Upper lobe of right lung (tissue), 1 donor: Measurements from ENCODE around the gene ETNK2. TPM values are rescaled to one million over a fixed set of nuclear protein-coding genes. Genes with fewer than 3 reads are reported as not detected.

Source experiments
- ATAC-seq: fragments of 200-7000 bp; cut with Tn5 transposase; one replicate; pipeline ENCODE4 v1.9.1; 2020; ENCODE audit warnings: mild to moderate bottlenecking, moderate library complexity
- DNase-seq: peaks from one replicate; pipeline ENCODE4 v3.0.0-alpha.2; 2020
- H3K27ac ChIP-seq: fragments of 200-600 bp; one replicate; pipeline ENCODE4 v1.8.0; 2022
- H3K27me3 ChIP-seq: fragments of 200-600 bp; one replicate; pipeline ENCODE4 v1.8.0; 2022; ENCODE audit warnings: mild to moderate bottlenecking
- H3K36me3 ChIP-seq: fragments of 200-600 bp; one replicate; pipeline ENCODE4 v1.8.0; 2022
- H3K4me1 ChIP-seq: fragments of 200-600 bp; one replicate; pipeline ENCODE4 v1.8.0; 2022
- H3K4me3 ChIP-seq: fragments of 200-600 bp; one replicate; pipeline ENCODE4 v1.8.0; 2022; ENCODE audit warnings: mild to moderate bottlenecking
- H3K9me3 ChIP-seq: fragments of 200-600 bp; one replicate; pipeline ENCODE4 v1.8.0; 2022
- intact Hi-C: fragments of 100-400 bp; cut with DNase I; formaldehyde crosslinking; loops from one replicate; pipeline ENCODE4 v1.11.0; 2022
- total RNA-seq: library from RNA; stranded (reverse); fragmentation: NEBNext Ultra II Directional; extraction: Animal tissue kit (Norgen Biotek cat#: 25700); gene quantifications from one replicate; pipeline ENCODE4 v1.2.1, GENCODE V29; 2021
- TF ChIP-seq, protein P1 (sequence below): fragments of 200-600 bp; IDR thresholded peaks from one replicate; pipeline ENCODE4 v1.8.0; 2022; ENCODE audit warnings: antibody characterized with exemption
- donor health status: DM: no; HTN: yes; CAD: no; lungs with severe emphysema.

The ETNK2 gene
- total RNA-seq, 1 donor from 2014 or later: 3.6 TPM

DNA sequence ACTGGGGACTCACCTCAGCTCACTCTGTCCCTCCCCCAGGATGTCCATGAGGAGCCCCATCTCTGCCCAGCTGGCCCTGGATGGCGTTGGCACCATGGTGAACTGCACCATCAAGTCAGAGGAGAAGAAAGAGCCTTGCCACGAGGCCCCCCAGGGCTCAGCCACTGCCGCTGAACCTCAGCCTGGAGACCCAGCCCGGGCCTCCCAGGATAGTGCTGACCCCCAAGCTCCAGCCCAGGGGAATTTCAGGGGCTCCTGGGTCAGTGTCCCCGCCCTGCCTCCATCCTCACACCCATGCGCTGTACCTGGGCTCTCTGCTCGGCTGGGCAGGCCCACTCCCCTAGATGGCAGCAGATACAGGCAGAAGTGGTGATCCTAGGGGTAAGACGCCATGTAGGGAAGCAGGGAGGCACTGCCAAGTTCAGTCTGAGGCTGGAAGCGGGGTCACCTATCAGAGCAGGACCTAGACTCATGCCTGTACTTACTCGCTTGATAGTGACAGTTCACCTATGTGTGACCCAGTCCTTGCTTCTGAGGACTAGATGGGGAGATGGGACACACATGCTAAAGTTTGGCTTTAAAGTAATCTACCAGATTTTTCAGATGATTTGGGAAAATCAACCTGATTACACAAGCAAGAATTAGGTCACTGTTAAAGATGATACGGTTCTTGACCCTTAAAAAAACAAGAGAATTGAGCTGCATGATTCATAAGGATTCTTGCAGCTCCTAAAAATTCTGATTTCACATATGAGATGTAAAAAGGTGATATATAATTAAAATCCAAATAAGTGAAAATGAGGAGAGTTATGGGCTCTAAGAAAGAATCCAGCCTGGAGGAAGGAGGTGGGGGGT is 38.7 kb downstream of the ETNK2 start:
- H3K27ac ChIP-seq: no peak overlapping the region
- peaks cover 32% of the 10 kb centered on the region for H3K4me1 ChIP-seq
- DNase-seq: no peak
- no peaks in the 10 kb centered on the region for H3K27me3 ChIP-seq
- ATAC-seq: no peak
- intact Hi-C loops: no loop called here
- H3K9me3 ChIP-seq: no peaks in the 10 kb centered on the region
- H3K4me3 ChIP-seq: no peak overlapping the region
- H3K36me3 ChIP-seq: peaks cover 18% of the 10 kb centered on the region
- TF ChIP-seq, protein P1, sequence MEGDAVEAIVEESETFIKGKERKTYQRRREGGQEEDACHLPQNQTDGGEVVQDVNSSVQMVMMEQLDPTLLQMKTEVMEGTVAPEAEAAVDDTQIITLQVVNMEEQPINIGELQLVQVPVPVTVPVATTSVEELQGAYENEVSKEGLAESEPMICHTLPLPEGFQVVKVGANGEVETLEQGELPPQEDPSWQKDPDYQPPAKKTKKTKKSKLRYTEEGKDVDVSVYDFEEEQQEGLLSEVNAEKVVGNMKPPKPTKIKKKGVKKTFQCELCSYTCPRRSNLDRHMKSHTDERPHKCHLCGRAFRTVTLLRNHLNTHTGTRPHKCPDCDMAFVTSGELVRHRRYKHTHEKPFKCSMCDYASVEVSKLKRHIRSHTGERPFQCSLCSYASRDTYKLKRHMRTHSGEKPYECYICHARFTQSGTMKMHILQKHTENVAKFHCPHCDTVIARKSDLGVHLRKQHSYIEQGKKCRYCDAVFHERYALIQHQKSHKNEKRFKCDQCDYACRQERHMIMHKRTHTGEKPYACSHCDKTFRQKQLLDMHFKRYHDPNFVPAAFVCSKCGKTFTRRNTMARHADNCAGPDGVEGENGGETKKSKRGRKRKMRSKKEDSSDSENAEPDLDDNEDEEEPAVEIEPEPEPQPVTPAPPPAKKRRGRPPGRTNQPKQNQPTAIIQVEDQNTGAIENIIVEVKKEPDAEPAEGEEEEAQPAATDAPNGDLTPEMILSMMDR: no peak

DNA sequence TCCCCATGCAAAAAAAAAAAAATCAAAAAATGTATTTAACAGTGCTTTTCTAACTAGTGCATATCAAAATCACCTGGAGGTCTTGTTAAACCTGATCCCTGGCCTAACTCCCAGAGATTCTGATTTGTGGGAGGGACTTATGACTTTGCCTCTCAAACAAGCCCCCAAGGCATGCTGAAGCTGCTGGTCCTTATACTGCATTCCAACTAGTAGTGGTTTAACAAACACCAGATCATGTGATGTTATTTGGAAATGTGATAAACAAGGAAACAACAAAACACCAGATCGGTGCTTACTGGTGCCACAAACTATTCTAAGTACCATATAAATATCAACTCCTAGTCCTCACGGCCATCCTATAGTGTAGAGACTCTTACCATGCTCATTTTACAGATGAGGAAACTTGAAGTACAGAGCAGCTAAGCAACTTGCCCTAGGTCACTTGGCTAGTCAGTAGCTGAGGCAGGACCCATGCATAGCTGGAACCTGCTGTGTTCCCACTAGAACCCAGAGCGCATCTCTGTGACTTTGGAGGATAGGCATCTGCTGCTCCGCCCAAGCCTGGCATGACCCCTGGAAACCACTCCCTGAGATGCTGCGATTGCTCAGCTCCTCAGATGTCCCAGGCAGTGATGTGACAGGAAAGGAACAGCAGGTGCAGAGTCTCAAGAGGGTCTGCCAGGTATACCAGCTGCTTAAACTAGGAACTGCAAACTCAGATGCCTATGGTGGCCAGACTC is 40.8 kb downstream of the ETNK2 start:
- Histone ChIP-seq H3K36me3 (peaks cover 7% of the 10 kb centered on the region), H3K27ac (no peak overlapping the region), H3K27me3 (no peaks in the 10 kb centered on the region), H3K9me3 (no peaks in the 10 kb centered on the region), H3K4me1 (peaks cover 32% of the 10 kb centered on the region), H3K4me3 (no peak overlapping the region)
- TF ChIP-seq, protein P1: no peak
- intact Hi-C loops: no loop called here
- ATAC-seq (no peak), DNase-seq (no peak)

DNA sequence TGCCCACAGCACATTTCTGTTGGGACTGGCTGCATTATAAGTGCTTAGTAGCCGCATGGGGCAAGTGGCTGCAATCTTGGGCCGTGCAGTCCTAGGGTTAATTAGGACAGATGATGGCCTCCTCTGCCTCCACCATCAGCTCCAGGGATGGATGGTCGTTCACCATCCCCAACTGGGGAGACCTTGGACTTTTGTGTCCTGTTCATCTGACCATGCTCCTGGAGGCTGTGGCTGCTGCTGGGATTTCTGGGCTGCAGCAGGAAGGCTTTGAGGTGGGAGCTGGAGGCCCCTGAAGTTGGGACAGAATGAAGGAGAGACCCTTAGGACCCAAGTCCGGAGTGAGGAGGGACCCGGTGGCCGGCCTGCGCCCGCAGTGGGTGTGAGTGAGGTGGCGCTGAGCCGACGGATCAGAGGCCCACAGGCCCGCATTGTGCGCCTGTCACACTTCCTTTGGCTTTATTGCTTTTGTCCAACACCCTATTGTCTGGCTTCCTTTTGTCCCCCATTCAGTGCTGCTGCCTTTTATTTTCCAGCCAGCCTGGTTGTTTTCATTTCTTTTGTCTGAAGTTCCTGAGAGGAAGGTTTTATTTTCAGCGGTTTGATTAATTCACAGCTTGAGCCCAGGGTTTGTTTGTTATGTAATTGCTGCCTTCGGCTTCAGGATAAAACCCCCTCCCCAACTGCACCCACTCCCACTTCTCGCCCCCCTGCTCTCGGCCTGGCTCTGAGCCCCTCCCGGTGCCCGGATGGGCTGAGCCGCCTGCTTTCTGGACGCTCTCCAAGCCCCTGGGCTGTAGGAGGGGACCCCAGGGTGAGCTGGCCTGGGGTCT is 43.3 kb downstream of the ETNK2 start:
- DNase-seq (no peak), ATAC-seq (no peak)
- TF ChIP-seq, protein P1: no peak
- Histone ChIP-seq H3K36me3 (no peaks in the 10 kb centered on the region), H3K9me3 (no peaks in the 10 kb centered on the region), H3K4me3 (no peak overlapping the region), H3K27ac (peak overlapping the region; percentile 42), H3K27me3 (no peaks in the 10 kb centered on the region), H3K4me1 (peaks cover 41% of the 10 kb centered on the region)
- intact Hi-C loops: no loop called here

DNA sequence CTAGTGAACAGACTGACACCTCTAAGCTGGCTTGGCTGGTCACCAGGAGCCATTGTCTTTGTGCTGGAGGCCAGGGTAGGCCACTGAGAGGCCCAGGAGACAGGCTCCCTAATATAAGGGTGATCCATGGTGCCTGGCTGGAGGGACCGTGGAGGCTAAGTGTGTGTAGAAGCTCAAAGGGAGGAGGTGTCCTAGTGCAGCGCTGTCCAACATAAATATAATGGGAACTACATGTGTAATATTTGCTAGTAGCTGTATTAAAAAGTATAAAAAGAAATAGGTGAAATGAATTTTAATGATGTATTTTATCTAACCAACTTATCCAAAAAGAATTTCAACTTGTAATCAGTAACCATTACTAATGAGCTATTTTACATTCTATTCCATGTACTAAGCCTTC is 44.0 kb downstream of the ETNK2 start:
- H3K9me3 ChIP-seq: no peaks in the 10 kb centered on the region
- DNase-seq (no peak), ATAC-seq (no peak)
- H3K36me3 ChIP-seq: no peaks in the 10 kb centered on the region
- intact Hi-C loops: no loop called here
- TF ChIP-seq, protein P1: no peak
- H3K4me3 ChIP-seq: no peak overlapping the region
- peaks cover 47% of the 10 kb centered on the region for H3K4me1 ChIP-seq
- peak overlapping the region; percentile 15 for H3K27ac ChIP-seq
- H3K27me3 ChIP-seq: no peaks in the 10 kb centered on the region

DNA sequence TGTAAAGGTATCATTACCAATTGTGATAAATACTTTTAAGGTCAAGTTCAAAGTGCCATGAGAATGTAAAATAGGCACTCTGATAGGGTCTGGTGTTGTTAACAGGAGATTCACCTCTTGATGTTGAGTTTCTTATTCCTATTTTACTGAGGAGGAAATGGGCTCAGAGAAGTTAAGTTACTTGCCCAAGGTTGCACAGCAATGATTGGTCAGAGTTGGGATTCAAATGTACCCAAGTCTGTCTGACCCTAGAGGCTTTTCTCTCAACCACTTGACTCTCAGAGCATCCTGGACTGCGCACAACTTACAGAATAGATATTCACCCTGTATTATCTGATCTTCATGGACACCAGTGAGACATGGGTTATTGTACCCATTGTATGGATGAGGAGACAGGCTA is 45.0 kb downstream of the ETNK2 start:
- Histone ChIP-seq H3K27me3 (no peaks in the 10 kb centered on the region), H3K27ac (no peak overlapping the region), H3K9me3 (no peaks in the 10 kb centered on the region), H3K4me3 (no peak overlapping the region), H3K4me1 (peaks cover 54% of the 10 kb centered on the region), H3K36me3 (no peaks in the 10 kb centered on the region)
- intact Hi-C loops: no loop called here
- DNase-seq: no peak
- TF ChIP-seq, protein P1: no peak
- ATAC-seq: no peak
